Stimulated activated CD8-positive, alpha-beta memory T cell treated with anti-CD3 and anti-CD28 coated beads, Interleukin-7, amount 100 ng/mL, for 48 hours (primary cell): ENCODE measurements around the gene ENOX2.

Source experiments
- DNase-seq, 2 donors: peaks; one replicate each; pipeline ENCODE4 v3.0.0-alpha.2; 2020; ENCODE audit warnings: low read depth in 1 of 2; ENCODE audit errors: extremely low read depth in 1 of 2

Gene ENOX2

GRCh38 chrX:130885996-130886395 lies 17.0 kb downstream of the ENOX2 start:
- no peak for DNase-seq

- DNase-seq = no peak
These were observed 17.5 kb downstream of the ENOX2 start for GRCh38 chrX:130885508-130885907.

DNA sequence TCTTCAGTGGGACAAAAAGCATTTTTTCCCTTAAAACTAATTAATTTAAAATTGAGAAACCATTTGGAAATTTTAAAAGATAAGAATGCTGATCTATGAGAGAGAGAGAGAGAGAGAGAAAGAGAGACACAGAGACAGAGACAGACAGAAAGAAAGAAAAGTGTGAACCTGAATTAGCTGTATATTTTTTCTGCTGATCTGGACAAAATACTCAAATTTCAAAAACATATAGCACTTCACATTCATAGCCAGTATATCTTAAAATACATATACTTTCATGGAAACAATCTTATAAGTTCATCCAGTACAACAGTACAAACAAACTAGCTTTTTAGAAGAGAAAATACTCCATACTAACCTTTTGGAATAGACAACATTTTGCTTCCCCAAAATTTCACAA lies 18.4 kb downstream of the ENOX2 start:
- DNase-seq = no peak

GRCh38 chrX:130879869-130880268 lies 23.1 kb downstream of the ENOX2 start:
- no peak for DNase-seq

GRCh38 chrX:130878350-130879341 lies 24.4 kb downstream of the ENOX2 start:
- no peak for DNase-seq

DNA sequence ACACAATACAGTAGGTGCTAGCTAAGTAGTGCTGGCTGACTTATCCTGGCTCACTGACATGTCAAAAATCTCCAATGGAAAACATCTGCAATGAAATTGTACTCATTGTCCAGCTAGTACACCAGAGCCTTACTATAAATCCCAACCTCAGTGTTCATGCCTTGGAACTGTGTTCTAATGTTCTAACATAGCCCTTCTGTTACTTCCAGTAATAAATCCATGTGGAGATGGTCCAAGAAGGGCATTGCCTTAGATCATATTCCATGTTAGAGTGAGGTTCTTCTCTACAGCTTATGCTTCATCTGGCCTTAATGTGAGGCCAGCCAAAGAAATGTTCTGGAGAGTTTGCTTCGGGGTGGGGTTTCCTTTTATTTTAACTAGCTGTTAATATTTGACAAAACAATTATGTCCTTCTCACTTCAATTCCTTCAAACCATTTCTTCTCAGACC lies 25.1 kb downstream of the ENOX2 start:
- no peak for DNase-seq

DNA sequence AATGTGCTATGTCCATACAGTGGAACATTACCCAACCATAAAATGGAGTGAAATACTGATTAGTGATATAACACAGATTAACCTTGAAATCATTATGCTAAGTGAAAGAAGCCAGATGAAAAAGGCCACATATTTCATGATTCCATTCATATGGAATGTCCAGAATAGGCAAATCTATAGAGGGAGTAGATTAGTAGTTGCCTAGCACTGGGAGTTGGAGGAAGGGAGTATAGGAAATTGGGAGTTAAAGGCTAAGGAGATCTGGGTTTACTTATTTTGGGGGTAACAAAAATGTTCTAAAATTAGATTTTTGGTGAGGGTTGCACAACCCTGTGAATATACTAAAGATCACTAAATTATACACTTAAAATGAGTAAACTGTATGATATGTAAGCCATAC lies 26.8 kb downstream of the ENOX2 start:
- no peak for DNase-seq

- no peak for DNase-seq
These were observed 28.3 kb downstream of the ENOX2 start for GRCh38 chrX:130874751-130875150.

- no peak for DNase-seq
These were observed 33.8 kb downstream of the ENOX2 start for GRCh38 chrX:130869239-130869638.

- DNase-seq = no peak
These were observed 41.5 kb downstream of the ENOX2 start for GRCh38 chrX:130861462-130861861.

DNA sequence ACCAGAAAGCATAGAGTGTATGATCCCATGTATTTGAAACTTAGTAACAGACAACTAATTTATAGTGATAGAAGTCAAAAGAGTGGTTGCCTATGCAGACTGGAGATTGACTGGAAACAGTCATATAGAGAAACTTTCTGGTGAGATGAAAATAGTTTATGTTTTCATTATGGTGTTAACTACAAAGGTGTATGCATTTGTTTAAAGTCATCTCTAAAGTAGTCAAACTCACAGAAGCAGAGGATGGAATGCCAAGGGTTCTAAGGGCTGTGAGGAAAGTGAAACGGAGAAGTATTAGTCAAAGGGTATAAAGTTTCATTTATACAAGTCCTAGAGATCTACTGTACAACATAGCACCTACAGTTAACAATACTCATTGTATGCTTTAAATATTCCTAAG lies 45.8 kb downstream of the ENOX2 start:
- DNase-seq = no peak

DNA sequence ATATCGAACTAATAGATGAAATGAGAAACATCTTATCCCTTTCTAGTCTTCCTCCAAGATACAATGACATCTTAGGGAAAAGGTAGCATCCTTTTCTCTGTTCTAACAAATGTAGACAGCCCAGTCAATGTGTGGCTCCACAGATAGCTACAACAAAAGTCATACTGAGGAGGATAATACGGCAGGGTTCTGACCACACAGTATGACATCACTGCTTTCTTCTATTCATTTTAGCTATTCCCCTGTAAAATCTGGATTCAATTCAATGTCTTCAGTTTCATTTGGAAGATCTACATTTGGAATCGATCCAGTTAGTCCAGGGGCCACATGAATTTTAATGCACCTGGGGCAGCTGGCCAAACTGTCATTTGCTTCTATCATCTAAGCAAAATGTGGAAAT lies 51.4 kb downstream of the ENOX2 start:
- DNase-seq = no peak

DNA sequence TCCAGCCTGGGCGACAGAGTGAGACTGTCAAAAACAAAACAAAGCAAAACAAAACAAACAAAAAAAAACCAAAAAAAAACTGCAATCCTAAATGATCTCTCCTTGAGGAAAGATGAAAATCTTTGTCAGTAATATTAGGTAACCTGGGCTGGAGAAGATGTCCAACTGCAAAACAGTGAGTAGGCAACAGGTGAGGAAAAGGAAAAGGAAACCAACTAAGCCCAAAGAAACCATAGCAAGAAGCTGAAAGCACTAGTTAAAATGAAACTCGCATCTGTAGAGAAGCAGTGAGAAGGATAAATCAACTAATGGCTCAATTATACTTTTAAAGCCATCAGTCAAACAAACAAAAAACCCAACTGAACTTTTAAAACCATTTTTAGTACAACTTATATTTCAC lies 54.2 kb downstream of the ENOX2 start:
- no peak for DNase-seq

DNA sequence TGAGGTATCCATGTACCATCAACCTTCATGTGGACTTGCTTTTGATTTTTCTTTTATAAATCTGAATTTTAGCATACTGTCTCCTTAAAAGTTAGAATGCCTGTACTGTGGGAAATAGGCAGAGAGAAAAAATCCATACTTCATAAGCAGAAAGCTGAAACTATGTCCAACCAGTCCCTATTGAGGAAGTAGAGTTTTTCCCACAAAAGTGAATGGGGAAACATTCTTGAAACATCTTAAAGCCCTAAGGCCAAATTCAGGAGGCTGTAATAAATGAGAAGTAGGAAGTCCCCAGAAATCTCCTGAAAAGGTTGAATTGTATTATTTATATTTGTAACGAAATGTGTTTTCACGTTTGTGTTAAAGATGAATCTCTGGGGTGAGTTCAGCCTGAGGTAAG lies 56.3 kb downstream of the ENOX2 start:
- DNase-seq = no peak

- no peak for DNase-seq
These were observed 61.2 kb downstream of the ENOX2 start for GRCh38 chrX:130841776-130842175.

DNA sequence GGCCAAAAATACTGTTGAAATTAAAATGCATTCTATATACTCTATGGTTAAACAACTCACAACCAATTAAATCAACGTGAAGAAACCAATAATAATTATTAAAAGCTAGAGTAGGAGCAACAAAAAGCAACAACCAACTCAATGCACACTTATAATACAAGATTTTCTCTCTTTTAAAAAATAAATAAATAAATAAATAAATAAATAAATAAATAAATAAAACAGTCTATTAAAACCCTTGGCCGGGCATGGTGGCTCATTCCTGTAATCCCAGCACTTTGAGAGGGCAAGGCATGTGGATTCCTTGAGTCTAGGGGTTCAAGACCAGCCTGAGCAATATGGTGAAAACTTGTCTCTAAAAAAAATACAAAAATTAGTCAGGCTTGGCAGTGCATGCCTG lies 62.7 kb downstream of the ENOX2 start:
- no peak for DNase-seq

GRCh38 chrX:130836447-130836846 lies 66.6 kb downstream of the ENOX2 start:
- no peak for DNase-seq

GRCh38 chrX:130834830-130835229 lies 68.2 kb downstream of the ENOX2 start:
- no peak for DNase-seq

DNA sequence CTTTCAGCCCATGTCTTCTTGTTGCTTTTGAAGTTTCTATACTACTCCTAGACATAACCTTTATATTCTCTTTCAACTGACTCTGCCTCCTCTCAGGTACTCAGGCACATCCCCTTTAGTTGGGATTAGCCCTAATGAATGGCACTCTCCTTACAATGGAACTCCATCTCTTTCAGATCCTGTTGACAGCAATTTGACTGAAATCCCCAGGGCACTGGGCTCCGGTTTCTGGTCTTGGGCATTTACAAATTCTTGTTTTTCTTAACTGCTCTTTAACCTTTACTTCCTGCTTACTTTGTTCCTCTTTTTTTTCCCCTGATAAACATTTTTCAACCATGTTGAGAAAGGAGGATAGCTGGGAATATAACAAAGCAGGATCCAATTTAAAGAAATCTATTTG lies 68.9 kb downstream of the ENOX2 start:
- DNase-seq = no peak

DNA sequence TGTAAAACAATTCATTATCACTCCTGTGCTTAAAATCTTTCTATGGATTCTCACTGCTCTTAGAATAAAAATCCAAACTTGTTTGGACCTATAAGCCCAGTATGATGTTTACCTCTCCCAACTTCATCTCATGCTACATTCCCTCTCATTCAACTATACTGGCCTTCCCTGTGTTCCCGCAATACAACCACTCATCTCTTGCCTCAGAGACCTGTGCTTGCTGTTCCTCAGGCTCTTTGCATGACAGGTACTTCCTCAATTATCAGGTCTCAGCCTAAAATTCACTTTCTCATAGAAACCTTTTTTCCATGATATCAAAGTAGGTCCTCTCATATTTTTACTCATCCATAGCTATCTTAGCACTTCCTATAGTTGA lies 71.7 kb downstream of the ENOX2 start:
- no peak for DNase-seq

GRCh38 chrX:130830599-130831346 lies 72.2 kb downstream of the ENOX2 start:
- no peak for DNase-seq
